Measurements from ENCODE around the gene SEZ6L. TPM values are rescaled to one million over a fixed set of nuclear protein-coding genes. Genes with fewer than 3 reads are reported as not detected.
"Not testable (repeated sequence)": the region's sequence is repeated elsewhere in the genome, so short reads cannot be mapped to it uniquely, and the experiment has no call there.

SEZ6L gene
- total RNA-seq, 1 donor from 2014 or later, result 2.2 TPM

GRCh38 chr22:26380072-26380830 is 211.0 kb downstream of the SEZ6L start:
- no peak for DNase-seq (ENCODE audit: low spot score)

- DNase-seq (ENCODE audit: low spot score), result no peak
Observed at GRCh38 chr22:26382782-26383181, 213.5 kb downstream of the SEZ6L start.

GRCh38 chr22:26383968-26384556 is 214.8 kb downstream of the SEZ6L start:
- no peak for DNase-seq (ENCODE audit: low spot score)

GRCh38 chr22:26385164-26385563 is 215.9 kb downstream of the SEZ6L start:
- no peak for DNase-seq (ENCODE audit: low spot score)

DNA sequence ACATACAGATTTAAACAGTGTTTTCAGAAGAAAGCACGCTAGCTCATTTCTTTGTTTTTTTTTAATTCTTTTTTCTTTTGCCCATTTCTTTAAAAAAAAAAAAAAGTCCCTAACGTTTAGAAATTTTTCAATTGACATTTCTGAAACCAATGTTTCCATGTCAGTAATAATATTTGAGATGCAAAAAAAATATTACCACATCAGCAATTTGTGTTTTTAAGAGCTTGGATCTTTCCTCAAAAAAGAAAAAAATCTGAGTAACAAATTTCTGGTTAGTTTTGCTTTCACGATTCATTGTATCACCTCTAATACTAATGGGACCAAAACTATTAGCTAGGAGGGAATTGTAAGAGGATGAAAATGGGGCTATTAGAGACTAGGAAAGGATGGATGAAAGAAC is 219.9 kb downstream of the SEZ6L start:
- DNase-seq (ENCODE audit: low spot score), result no peak

DNA sequence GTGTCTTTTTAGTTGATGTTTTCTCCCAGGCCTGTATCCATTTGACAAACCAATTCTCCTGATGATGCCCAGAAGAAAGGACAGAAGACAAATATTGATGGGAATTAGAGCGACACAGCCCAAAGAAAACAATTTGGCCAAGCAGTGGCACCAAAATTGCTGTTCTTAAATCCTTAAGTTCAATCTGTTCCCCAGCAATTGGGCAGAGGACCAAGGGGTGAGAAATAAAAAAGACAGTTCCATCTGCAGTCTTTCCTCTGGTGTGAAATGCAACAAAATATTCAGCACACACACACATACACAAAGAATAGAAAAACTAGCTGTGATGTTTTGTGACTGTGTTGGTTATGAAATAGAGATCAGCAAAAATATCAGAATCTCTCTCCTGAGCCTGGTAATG is 221.8 kb downstream of the SEZ6L start:
- DNase-seq (ENCODE audit: low spot score), result no peak

- no peak for DNase-seq (ENCODE audit: low spot score)
Observed at GRCh38 chr22:26391623-26392022, 222.4 kb downstream of the SEZ6L start.

GRCh38 chr22:26393929-26394328 is 224.7 kb downstream of the SEZ6L start:
- DNase-seq (ENCODE audit: low spot score), result no peak

GRCh38 chr22:26394777-26395176 is 225.5 kb downstream of the SEZ6L start:
- DNase-seq (ENCODE audit: low spot score), result no peak

- DNase-seq (ENCODE audit: low spot score), result no peak
Observed at GRCh38 chr22:26395926-26396325, 226.7 kb downstream of the SEZ6L start.

DNA sequence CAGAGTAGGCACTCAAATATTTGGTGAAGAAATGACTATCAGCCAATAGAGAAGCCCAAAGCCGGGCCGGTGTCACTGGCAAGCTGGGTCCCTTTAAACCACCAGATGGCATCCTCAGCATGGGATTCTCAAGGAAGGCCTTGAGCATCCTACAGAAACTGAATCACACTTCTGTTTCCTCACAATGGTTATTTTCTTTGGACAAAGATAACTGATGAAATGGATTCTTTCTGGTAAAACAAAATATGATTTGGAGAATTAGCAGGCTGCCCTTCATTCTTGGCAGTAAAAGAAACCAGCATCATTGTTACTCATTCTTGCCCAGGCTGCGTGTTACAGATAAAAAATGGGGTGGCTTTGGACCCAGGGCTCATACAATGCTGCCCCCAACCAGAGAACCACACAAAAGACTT is 229.5 kb downstream of the SEZ6L start:
- peak; percentile 68 for DNase-seq (ENCODE audit: low spot score)

- DNase-seq (ENCODE audit: low spot score), result no peak
Observed at GRCh38 chr22:26399289-26399688, 230.0 kb downstream of the SEZ6L start.

- no peak for DNase-seq (ENCODE audit: low spot score)
Observed at GRCh38 chr22:26401726-26402125, 232.5 kb downstream of the SEZ6L start.

DNA sequence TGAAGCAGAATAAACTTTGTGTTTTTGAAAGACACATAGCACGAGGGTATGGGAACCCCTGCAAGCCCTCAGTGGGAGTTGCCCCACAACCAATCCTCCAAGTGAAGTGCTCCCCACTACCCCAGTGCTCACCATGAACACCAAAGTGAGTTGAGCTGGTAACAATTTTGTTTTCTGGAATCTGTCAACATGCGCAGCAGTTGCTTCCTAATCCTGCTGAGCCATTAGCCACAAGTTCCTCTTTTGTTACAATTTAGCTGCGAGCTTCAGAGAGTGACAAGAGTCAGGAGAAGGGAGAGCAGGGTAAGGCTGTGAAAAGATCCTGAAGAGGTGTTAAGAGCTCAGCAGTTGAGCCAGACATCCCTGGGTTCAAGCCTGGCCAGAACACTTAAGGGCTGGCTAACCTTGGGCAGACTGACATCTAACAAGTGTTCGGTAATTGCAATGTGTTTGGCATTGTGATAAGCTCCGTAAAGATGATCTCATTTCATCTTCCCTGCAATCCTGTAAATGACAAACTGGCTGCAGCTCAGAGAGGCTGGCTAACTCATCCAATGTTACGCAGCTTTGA is 235.7 kb downstream of the SEZ6L start:
- peak; percentile 18 for DNase-seq (ENCODE audit: low spot score)

DNA sequence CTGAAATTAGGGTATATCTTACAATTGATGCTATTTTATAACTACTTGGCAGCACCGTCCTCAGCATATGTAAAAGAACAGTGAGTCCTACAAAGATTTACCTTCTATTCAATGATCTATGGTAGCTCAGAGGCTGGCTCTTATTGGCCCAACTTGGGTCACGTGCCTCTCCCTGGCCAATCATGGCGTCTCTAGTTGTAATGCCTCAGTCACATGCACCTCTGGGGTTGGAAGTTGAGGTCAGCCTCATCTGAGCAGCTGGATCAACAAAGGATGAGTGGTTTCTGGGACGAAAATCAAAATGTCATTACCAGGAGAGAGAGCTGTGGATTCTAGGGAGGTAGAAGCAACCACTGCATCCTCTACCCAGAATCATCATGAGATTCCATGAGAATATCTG is 236.9 kb downstream of the SEZ6L start:
- no peak for DNase-seq (ENCODE audit: low spot score)

- DNase-seq (ENCODE audit: low spot score), result not testable (repeated sequence)
Observed at GRCh38 chr22:26408562-26409220, 239.4 kb downstream of the SEZ6L start.

DNA sequence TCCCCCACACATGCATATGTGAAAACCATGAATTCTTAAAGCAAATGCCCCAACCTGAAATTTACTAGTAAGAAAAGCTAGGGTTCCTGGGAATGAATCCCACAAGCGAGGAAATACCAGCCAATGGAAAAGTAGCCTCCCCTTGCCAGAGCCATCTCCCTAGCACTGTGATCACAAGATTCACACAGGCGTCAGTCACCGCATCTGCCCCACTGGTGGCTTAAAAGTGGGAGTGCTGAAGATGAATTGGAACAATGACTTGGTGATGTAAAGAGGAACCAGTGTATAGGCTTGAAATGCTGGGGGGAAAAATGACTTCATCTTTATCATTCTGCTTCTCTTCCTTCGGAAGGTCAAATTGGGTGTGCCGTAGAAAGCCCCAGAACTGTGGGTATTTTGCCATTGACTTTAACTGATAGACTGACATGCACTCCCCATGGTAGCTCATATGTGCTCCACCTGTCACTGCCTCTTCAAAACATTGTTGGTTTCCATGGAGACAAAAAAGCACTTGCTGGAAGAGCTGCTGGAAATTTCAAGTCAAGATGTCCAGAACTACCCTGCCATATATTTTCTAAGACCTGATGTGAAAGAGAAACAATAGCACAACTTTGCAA is 240.6 kb downstream of the SEZ6L start:
- DNase-seq (ENCODE audit: low spot score), result no peak

- DNase-seq (ENCODE audit: low spot score), result no peak
Observed at GRCh38 chr22:26410386-26410785, 241.1 kb downstream of the SEZ6L start.

DNA sequence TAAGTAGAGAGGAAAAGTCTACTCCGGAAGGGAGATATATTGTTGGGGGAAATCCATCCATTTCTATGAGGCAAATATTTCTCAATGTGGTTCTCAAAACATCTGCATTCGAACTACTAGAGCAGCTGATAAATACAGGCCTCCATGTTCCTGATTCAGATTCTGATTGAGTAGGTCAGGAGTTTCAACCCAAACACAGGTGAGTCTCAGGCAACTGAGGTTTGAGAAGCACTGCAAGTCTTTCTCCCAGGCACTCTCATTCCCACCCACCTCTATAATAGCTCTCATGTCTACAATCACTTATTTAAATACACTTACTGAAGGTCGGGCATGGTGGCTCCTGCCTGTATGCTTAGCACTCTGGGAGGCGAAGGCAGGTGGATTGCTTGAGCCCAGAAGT is 245.1 kb downstream of the SEZ6L start:
- DNase-seq (ENCODE audit: low spot score), result no peak

GRCh38 chr22:26416256-26416655 is 247.0 kb downstream of the SEZ6L start:
- no peak for DNase-seq (ENCODE audit: low spot score)

DNA sequence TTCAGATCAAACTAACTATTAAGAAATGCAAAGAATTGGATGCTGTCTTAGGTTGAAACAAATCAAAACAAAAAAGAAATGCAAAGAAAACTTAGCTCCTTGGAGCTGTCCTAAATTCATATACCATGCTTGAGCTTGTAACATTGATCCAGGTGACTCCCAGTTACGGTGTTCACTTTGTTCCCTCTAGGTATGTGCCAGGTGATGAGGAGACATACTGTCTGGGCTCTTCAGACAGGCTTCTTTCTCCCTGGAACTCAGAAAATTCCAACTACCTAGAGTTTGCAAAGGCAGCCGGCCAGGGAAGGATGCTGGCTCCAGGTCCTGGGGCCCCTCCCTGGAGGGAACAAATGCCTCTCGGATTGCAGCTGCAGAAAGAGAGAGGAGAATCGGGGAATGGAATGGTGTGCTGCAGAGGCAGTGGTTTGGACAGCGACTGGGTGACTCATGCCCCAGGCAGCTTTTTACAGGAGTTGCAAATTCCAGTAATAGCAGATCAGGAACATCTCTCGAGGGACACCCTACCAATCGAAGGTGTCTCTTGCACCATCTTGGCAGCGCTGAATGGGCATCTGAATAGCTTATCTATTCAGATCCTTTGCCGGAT is 247.5 kb downstream of the SEZ6L start:
- peak; percentile 66 for DNase-seq (ENCODE audit: low spot score)

GRCh38 chr22:26417406-26417805 is 248.1 kb downstream of the SEZ6L start:
- DNase-seq (ENCODE audit: low spot score), result no peak
